H9 (cell line): ENCODE measurements around the gene BRAT1. TPM values are rescaled to one million over a fixed set of nuclear protein-coding genes. Genes with fewer than 3 reads are reported as not detected.

Experiments
- DNase-seq: peaks from one replicate; pipeline ENCODE4 v3.0.0-alpha.2; 2017
- H2AFZ ChIP-seq: one replicate; pipeline ENCODE4 v1.6.1; 2013; ENCODE audit warnings: mild to moderate bottlenecking, low read length, control low read depth, moderate library complexity
- H2AK5ac ChIP-seq: 2 replicates; pipeline ENCODE4 v1.6.1; 2013; ENCODE audit warnings: low read length, control low read depth, mixed read lengths; ENCODE audit not compliant: insufficient read length
- H2BK120ac ChIP-seq: one replicate; pipeline ENCODE4 v1.6.1; 2013; ENCODE audit warnings: low read depth, mild to moderate bottlenecking, low read length, control low read depth, inconsistent platforms; ENCODE audit not compliant: poor library complexity, severe bottlenecking
- H2BK12ac ChIP-seq: 2 replicates; pipeline ENCODE4 v1.6.1; 2013; ENCODE audit warnings: low read length, control low read depth, mixed read lengths, low read depth; ENCODE audit not compliant: insufficient read length
- H2BK15ac ChIP-seq: 2 replicates; pipeline ENCODE4 v1.6.1; 2013; ENCODE audit warnings: low read depth, low read length, control low read depth
- H2BK20ac ChIP-seq: one replicate; pipeline ENCODE4 v1.6.1; 2013; ENCODE audit warnings: low read depth, mild to moderate bottlenecking, low read length, control low read depth, inconsistent platforms; ENCODE audit not compliant: poor library complexity, severe bottlenecking
- H2BK5ac ChIP-seq: 2 replicates; pipeline ENCODE4 v1.6.1; 2013; ENCODE audit warnings: low read length, control low read depth, mixed read lengths; ENCODE audit not compliant: insufficient read length
- H3K14ac ChIP-seq: 2 replicates; pipeline ENCODE4 v1.6.1; 2013; ENCODE audit warnings: low read length, control low read depth; ENCODE audit not compliant: insufficient read depth
- H3K18ac ChIP-seq: 2 replicates; pipeline ENCODE4 v1.6.1; 2013; ENCODE audit warnings: low read depth, mild to moderate bottlenecking, mixed read lengths, low read length, control low read depth; ENCODE audit not compliant: insufficient read length
- H3K23ac ChIP-seq: 2 replicates; pipeline ENCODE4 v1.6.1; 2013; ENCODE audit warnings: low read length, control low read depth, mixed read lengths, low read depth; ENCODE audit not compliant: insufficient read length
- H3K23me2 ChIP-seq: 2 replicates; pipeline ENCODE4 v1.6.1; 2013; ENCODE audit warnings: low read depth, mild to moderate bottlenecking, mixed read lengths, low read length, control low read depth; ENCODE audit not compliant: insufficient read length, poor library complexity, severe bottlenecking
- H3K27ac ChIP-seq: 2 replicates; pipeline ENCODE4 v1.5.1; 2013; ENCODE audit warnings: low read length, control low read depth, mixed read lengths, low read depth; ENCODE audit not compliant: insufficient read length
- H3K27me3 ChIP-seq: 2 replicates; pipeline ENCODE4 v1.6.1; 2013; ENCODE audit warnings: low read length, control low read depth, inconsistent platforms; ENCODE audit not compliant: insufficient read depth
- H3K4ac ChIP-seq: 2 replicates; pipeline ENCODE4 v1.6.1; 2013; ENCODE audit warnings: low read depth, mild to moderate bottlenecking, control low read depth, inconsistent platforms, low read length, moderate library complexity
- H3K4me1 ChIP-seq: 2 replicates; pipeline ENCODE4 v1.6.1; 2013; ENCODE audit warnings: low read length, control low read depth, inconsistent platforms; ENCODE audit not compliant: insufficient read depth
- H3K4me2 ChIP-seq: 2 replicates; pipeline ENCODE4 v1.6.1; 2013; ENCODE audit warnings: low read length, control low read depth, mixed read lengths; ENCODE audit not compliant: insufficient read length, insufficient read depth
- H3K56ac ChIP-seq: 2 replicates; pipeline ENCODE4 v1.6.1; 2013; ENCODE audit warnings: low read depth, mild to moderate bottlenecking, mixed read lengths, low read length, control low read depth; ENCODE audit not compliant: insufficient read length
- H3K79me1 ChIP-seq: 2 replicates; pipeline ENCODE4 v1.6.1; 2013; ENCODE audit warnings: low read depth, mild to moderate bottlenecking, moderate library complexity, low read length, control low read depth, inconsistent platforms; ENCODE audit not compliant: insufficient read depth, poor library complexity, severe bottlenecking
- H3K79me2 ChIP-seq: 2 replicates; pipeline ENCODE4 v1.6.1; 2013; ENCODE audit warnings: low read length, control low read depth, inconsistent platforms; ENCODE audit not compliant: insufficient read depth
- H3K9ac ChIP-seq: 2 replicates; pipeline ENCODE4 v1.6.1; 2013; ENCODE audit warnings: low read length, control low read depth, mixed read lengths; ENCODE audit not compliant: insufficient read length; ENCODE audit errors: extremely low read depth
- H3K9me3 ChIP-seq: one replicate; pipeline ENCODE4 v1.6.1; 2013; ENCODE audit warnings: low read depth, low read length, inconsistent platforms; ENCODE audit not compliant: control insufficient read depth
- H3T11ph ChIP-seq: one replicate; pipeline ENCODE4 v1.6.1; 2013; ENCODE audit warnings: mild to moderate bottlenecking, low read length, control low read depth, inconsistent platforms
- H4K20me1 ChIP-seq: one replicate; pipeline ENCODE4 v1.6.1; 2013; ENCODE audit not compliant: control insufficient read depth, insufficient read length, insufficient read depth
- H4K5ac ChIP-seq: 2 replicates; pipeline ENCODE4 v1.6.1; 2013; ENCODE audit warnings: low read depth, mild to moderate bottlenecking, mixed read lengths, low read length, control low read depth; ENCODE audit not compliant: insufficient read length
- H4K8ac ChIP-seq: replicated peaks from 2 replicates; pipeline ENCODE4 v1.6.1; 2013; ENCODE audit warnings: low read length, control low read depth, mixed read lengths, low read depth; ENCODE audit not compliant: insufficient read length
- H4K91ac ChIP-seq: 2 replicates; pipeline ENCODE4 v1.6.1; 2013; ENCODE audit warnings: low read depth, mild to moderate bottlenecking, moderate library complexity, mixed read lengths, low read length, control low read depth; ENCODE audit not compliant: insufficient read length
- H3K27ac Mint-ChIP-seq, 3 experiments: 2 replicates in 2 of 3; 3 replicates in 1 of 3; pipeline ENCODE4 v1.8.0; 2020 to 2021; ENCODE audit warnings: mixed read lengths in 3 of 3, mild to moderate bottlenecking in 1 of 3, moderate library complexity in 1 of 3
- H3K27me3 Mint-ChIP-seq: 2 replicates; pipeline ENCODE4 v1.8.0; 2021; ENCODE audit warnings: low read depth, mild to moderate bottlenecking, moderate library complexity, mixed read lengths
- H3K36me3 Mint-ChIP-seq, 3 experiments: 2 replicates in 2 of 3; 3 replicates in 1 of 3; pipeline ENCODE4 v1.8.0; 2020 to 2021; ENCODE audit warnings: low read depth in 3 of 3, mixed read lengths in 3 of 3; ENCODE audit not compliant: insufficient read depth in 1 of 3
- H3K4me1 Mint-ChIP-seq, 2 experiments: 2 replicates each; pipeline ENCODE4 v1.8.0; 2020; ENCODE audit warnings: mixed read lengths in 2 of 2
- H3K4me3 Mint-ChIP-seq, 2 experiments: 2 replicates in 1 of 2; 3 replicates in 1 of 2; pipeline ENCODE4 v1.8.0; 2020 to 2021; ENCODE audit warnings: mild to moderate bottlenecking in 2 of 2, mixed read lengths in 2 of 2, moderate library complexity in 1 of 2
- H3K9me3 Mint-ChIP-seq, 2 experiments: 2 replicates in 1 of 2; 3 replicates in 1 of 2; pipeline ENCODE4 v1.8.0; 2020; ENCODE audit warnings: mild to moderate bottlenecking in 2 of 2, mixed read lengths in 2 of 2, moderate library complexity in 1 of 2
- WGBS: extraction: QIAGEN DNeasy Blood & Tissue Kit; methylation state at CpG from one replicate; pipeline ENCODE4 v1.1.7; 2013; ENCODE audit warnings: missing lambda C conversion rate, low lambda C conversion rate, mixed read lengths; ENCODE audit not compliant: insufficient read length; ENCODE audit errors: extremely low coverage; 5-methylcytosine and 5-hydroxymethylcytosine counted together
- total RNA-seq: library from RNA; stranded (reverse); gene quantifications from 2 replicates; pipeline ENCODE4 v1.2.1, GENCODE V29; 2021
- TF ChIP-seq, protein P1 (sequence below): fragments of 200-600 bp; sonication (generic); conservative IDR thresholded peaks from 3 replicates; pipeline ENCODE4 v1.8.0; 2021; ENCODE audit warnings: antibody characterized with exemption, mild to moderate bottlenecking

Gene BRAT1
- total RNA-seq, 1 experiment from 2014 or later: 41.2 TPM

DNA sequence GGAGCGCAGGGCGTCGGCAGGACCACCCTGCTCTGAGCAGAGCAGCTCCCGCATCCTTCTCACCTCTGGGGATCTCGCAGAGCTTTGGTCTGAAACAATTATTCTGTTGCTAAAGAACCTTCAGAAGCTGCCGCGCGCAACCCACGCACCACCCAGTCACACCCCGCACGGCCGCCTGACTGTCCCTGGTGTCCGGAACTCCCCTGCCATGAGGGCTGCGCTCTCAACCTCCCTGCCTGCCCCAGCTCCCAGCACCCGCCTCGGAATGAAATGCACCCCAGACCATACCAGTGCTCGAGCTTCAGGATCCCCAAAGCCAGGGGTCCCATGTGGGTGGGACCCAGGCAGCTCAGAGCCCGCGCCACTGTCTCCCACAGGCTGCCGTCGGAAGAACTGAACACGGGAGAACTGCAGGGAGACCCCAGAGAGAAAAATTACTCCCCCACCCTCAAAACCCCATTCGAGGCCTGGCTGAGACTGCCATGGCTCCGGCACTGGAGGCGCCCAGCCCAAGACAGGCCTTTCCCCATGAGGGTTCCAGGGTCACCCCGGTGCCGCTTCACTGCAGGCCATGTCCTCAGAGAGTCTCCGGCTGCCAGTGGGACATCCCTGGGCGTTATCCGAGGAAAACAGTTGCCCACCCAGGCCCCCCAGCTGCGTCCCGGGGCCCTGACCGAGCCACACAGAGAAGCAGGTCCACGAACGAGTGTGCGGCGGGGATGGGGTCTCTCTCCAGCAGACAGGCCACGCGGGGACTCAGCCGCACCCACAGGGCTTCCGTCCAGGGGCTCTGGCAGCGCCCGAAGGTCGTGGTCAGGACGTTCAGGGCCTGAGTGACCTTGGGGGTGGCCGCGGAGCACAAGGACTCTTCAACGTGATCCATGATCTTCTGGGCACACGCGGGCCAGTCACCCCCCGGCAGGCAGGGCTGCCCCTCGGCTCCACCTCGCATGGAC lies 12.1 kb downstream of the BRAT1 start:
- H2BK20ac ChIP-seq: no peak overlapping the region
- no peak overlapping the region for H3K4me3 Mint-ChIP-seq
- H2AFZ ChIP-seq: no peak overlapping the region

More for the DNA sequence above, 12.1 kb downstream of the BRAT1 start:
- no peak overlapping the region for H2BK5ac ChIP-seq
- no peak overlapping the region for H2BK120ac ChIP-seq
- H3K9me3 ChIP-seq: no peaks in the 10 kb centered on the region
- peaks cover 18 to 67% (median 54%) of the 10 kb centered on the region in 3 experiments for H3K36me3 Mint-ChIP-seq
- no peak overlapping the region for H4K8ac ChIP-seq
- peak overlapping the region in 2 of 3 experiments; percentile 44 to 90; a peak in 3 of 7 replicates for H3K27ac Mint-ChIP-seq
- no peaks in the 10 kb centered on the region for H3K27me3 ChIP-seq
- no peak overlapping the region for H4K91ac ChIP-seq
- no peaks in the 10 kb centered on the region for H3K23me2 ChIP-seq
- H3K4me1 ChIP-seq: no peaks in the 10 kb centered on the region
- H3K56ac ChIP-seq: no peak overlapping the region
- no CpG with 5 or more reads among the region's 53 CpGs for WGBS
- H3K27ac ChIP-seq: no peak overlapping the region
- no peak overlapping the region for H3K23ac ChIP-seq
- H3K9ac ChIP-seq: no peak overlapping the region
- no peak for DNase-seq
- no peak overlapping the region for H4K5ac ChIP-seq
- no peak overlapping the region for H3T11ph ChIP-seq
- H3K4me2 ChIP-seq: no peak overlapping the region
- H4K20me1 ChIP-seq: no peaks in the 10 kb centered on the region
- no peaks in the 10 kb centered on the region for H3K4me1 Mint-ChIP-seq
- H3K18ac ChIP-seq: no peak overlapping the region
- TF ChIP-seq, protein P1, sequence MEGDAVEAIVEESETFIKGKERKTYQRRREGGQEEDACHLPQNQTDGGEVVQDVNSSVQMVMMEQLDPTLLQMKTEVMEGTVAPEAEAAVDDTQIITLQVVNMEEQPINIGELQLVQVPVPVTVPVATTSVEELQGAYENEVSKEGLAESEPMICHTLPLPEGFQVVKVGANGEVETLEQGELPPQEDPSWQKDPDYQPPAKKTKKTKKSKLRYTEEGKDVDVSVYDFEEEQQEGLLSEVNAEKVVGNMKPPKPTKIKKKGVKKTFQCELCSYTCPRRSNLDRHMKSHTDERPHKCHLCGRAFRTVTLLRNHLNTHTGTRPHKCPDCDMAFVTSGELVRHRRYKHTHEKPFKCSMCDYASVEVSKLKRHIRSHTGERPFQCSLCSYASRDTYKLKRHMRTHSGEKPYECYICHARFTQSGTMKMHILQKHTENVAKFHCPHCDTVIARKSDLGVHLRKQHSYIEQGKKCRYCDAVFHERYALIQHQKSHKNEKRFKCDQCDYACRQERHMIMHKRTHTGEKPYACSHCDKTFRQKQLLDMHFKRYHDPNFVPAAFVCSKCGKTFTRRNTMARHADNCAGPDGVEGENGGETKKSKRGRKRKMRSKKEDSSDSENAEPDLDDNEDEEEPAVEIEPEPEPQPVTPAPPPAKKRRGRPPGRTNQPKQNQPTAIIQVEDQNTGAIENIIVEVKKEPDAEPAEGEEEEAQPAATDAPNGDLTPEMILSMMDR: no peak
- H3K79me2 ChIP-seq: no peaks in the 10 kb centered on the region
- no peak overlapping the region for H2AK5ac ChIP-seq
- no peak overlapping the region for H3K14ac ChIP-seq
- H3K9me3 Mint-ChIP-seq: no peaks in the 10 kb centered on the region
- no peak overlapping the region for H2BK12ac ChIP-seq
- H3K27me3 Mint-ChIP-seq: no peaks in the 10 kb centered on the region
- no peaks in the 10 kb centered on the region for H3K79me1 ChIP-seq
- H3K4ac ChIP-seq: no peak overlapping the region
- H2BK15ac ChIP-seq: no peak overlapping the region
